Measurements from ENCODE around the gene SLAIN2. TPM values are rescaled to one million over a fixed set of nuclear protein-coding genes. Genes with fewer than 3 reads are reported as not detected.
A peak's percentile ranks its signal among the peaks of the same experiment; 100 is the strongest.

Gene SLAIN2
- total RNA-seq, 1 donor from 2014 or later: 94.3 TPM

DNA sequence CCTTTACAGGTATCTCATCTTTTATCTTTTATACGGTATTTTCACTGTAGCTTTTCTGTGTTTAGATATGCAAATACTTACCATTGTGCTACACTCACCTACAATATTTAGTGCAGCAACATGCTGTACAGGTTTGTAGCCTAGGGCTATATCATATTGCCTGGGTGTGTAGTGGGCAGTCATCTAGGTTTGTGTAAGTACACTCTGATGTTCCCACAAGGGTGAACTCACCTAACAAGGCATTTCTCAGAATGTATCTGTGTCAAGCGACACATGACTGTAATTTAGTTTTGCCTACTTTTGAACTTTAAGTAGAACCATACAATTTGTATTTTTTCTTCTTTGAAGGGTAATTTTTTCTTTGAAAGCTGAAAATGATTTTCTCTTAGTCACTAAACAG is 87.6 kb downstream of the SLAIN2 start:
- Histone ChIP-seq H3K4me3 (no peak overlapping the region), H3K36me3 (peaks cover 15% of the 10 kb centered on the region), H3K4me1 (no peaks in the 10 kb centered on the region), H3K9me3 (no peaks in the 10 kb centered on the region), H3K27ac (no peak overlapping the region), H3K27me3 (no peaks in the 10 kb centered on the region)
- ATAC-seq: no peak
- intact Hi-C loops (cut with DNase I): no loop called here
- TF ChIP-seq, protein P1, sequence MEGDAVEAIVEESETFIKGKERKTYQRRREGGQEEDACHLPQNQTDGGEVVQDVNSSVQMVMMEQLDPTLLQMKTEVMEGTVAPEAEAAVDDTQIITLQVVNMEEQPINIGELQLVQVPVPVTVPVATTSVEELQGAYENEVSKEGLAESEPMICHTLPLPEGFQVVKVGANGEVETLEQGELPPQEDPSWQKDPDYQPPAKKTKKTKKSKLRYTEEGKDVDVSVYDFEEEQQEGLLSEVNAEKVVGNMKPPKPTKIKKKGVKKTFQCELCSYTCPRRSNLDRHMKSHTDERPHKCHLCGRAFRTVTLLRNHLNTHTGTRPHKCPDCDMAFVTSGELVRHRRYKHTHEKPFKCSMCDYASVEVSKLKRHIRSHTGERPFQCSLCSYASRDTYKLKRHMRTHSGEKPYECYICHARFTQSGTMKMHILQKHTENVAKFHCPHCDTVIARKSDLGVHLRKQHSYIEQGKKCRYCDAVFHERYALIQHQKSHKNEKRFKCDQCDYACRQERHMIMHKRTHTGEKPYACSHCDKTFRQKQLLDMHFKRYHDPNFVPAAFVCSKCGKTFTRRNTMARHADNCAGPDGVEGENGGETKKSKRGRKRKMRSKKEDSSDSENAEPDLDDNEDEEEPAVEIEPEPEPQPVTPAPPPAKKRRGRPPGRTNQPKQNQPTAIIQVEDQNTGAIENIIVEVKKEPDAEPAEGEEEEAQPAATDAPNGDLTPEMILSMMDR (IDR thresholded peaks at IDR 0.05): no peak
- no peak for DNase-seq

DNA sequence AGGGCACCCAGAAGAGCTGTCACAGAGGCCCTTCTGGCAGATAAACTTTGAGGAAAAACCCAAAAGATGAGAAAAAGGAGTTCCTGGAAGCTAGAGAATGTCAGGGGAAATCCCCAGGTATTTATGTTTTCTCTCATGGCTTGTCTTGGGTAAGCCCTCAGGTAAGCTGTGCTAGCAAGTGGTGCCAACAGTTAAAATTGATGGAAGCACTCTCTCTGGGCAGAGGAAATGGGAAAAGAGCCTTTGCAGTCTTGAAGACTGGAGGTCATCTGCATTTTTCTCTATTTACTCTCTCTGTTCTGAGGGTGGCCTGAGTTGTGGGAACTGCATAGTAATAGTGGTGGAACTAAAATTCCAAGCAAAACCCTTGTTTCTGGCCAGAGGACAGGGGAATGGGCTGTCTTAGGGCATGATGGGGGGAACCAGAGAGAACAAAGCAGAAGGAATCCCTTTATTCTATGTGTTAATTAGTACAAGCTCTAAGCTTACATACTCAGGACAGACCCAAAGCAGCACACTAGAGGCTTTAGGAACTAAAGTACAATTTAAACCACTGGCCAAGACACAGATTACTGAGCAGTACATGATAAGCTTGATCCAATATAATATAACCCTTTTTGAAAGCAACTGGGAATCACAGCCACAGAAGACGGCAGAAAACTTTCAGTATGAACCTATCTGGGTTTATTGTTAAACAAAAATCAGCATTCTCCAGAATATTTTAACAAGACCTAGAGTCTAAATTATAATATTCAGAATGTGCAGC is 88.6 kb downstream of the SLAIN2 start:
- ATAC-seq: no peak

DNA sequence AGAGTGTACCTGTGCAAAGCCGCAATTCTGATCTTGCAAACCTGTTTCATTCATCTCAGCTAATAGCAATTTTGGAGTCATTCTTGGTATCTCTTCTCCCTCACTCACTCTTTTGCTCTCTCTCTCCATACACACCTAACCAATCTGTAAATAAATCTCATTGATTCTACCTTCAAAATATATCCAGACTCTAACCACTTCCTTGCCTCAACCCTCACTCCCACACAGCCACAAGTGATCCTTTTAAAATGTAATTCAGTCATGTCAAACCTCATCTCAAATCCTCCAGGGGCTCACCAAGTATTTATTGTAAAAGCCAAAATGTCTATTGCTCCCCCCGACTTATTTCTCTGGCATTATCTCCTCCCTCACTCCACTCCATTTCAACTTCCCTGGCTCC is 90.1 kb downstream of the SLAIN2 start:
- no peak overlapping the region for H3K4me3 ChIP-seq
- intact Hi-C loops (cut with DNase I): no loop called here
- H3K36me3 ChIP-seq: peaks cover 4% of the 10 kb centered on the region
- no peaks in the 10 kb centered on the region for H3K9me3 ChIP-seq
- DNase-seq: no peak
- no peaks in the 10 kb centered on the region for H3K27me3 ChIP-seq
- ATAC-seq: no peak
- H3K27ac ChIP-seq: no peak overlapping the region
- TF ChIP-seq, protein P1 (IDR thresholded peaks at IDR 0.05): no peak
- H3K4me1 ChIP-seq: no peaks in the 10 kb centered on the region

More for the DNA sequence above, 88.6 kb downstream of the SLAIN2 start:
- no peak for DNase-seq
- H3K27me3 ChIP-seq: no peaks in the 10 kb centered on the region
- TF ChIP-seq, protein P1 (IDR thresholded peaks at IDR 0.05): no peak
- H3K4me1 ChIP-seq: no peaks in the 10 kb centered on the region
- intact Hi-C loops (cut with DNase I): no loop called here
- no peaks in the 10 kb centered on the region for H3K9me3 ChIP-seq
- H3K4me3 ChIP-seq: no peak overlapping the region
- H3K27ac ChIP-seq: no peak overlapping the region
- peaks cover 6% of the 10 kb centered on the region for H3K36me3 ChIP-seq

DNA sequence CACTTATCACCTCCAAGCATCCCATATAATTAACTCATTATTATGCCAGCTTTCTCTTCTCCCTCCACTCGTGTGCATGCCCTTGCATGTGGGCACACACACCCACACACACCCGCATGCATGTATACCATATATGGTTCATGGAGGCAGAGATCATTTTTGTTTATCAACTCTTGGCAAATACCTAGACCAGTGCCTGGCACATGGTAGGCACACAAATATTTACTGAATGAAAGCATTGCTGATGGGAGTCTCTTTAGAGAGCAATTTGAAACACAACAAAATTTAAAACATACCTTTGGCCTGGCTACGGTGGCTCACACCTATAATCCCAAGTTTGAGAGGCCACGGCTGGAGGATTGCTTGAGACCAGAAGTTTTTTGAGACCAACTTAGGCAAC is 90.7 kb downstream of the SLAIN2 start:
- no peaks in the 10 kb centered on the region for H3K9me3 ChIP-seq
- intact Hi-C loops (cut with DNase I): no loop called here
- no peak overlapping the region for H3K27ac ChIP-seq
- DNase-seq (no peak), ATAC-seq (peak; percentile 21)
- H3K27me3 ChIP-seq: no peaks in the 10 kb centered on the region
- no peak overlapping the region for H3K4me3 ChIP-seq
- H3K36me3 ChIP-seq: peaks cover 4% of the 10 kb centered on the region
- H3K4me1 ChIP-seq: no peaks in the 10 kb centered on the region
- TF ChIP-seq, protein P1 (IDR thresholded peaks at IDR 0.05): no peak

DNA sequence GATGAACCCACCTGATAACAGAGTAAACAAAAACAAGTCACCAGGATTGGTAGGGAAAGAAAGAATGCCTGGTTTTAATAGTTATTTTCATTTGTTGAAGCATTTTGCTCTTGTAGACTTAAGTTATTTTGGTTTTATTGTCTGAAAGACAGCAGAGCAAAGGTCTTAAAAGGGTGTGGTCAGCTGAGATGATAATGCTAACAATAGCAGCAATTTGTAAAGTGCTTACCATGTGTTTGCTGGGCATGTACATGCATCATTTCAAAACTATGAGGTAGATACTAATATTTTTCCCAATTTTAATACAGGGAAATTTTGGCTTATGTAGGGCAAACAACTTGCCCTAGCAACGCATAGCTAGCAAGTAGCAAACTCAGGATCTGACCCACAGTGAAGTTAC is 95.0 kb downstream of the SLAIN2 start:
- DNase-seq (no peak), ATAC-seq (no peak)
- no peak overlapping the region for H3K4me3 ChIP-seq
- TF ChIP-seq, protein P1 (IDR thresholded peaks at IDR 0.05): no peak
- H3K27ac ChIP-seq: no peak overlapping the region
- H3K36me3 ChIP-seq: no peaks in the 10 kb centered on the region
- intact Hi-C loops (cut with DNase I): no loop called here
- no peaks in the 10 kb centered on the region for H3K4me1 ChIP-seq
- no peaks in the 10 kb centered on the region for H3K27me3 ChIP-seq
- no peaks in the 10 kb centered on the region for H3K9me3 ChIP-seq
